GM19025 (cell line): Measurements from ENCODE around the gene CHMP4A.
A peak's percentile ranks its signal among the peaks of the same experiment; 100 is the strongest.
"Not testable (repeated sequence)": the region's sequence is repeated elsewhere in the genome, so short reads cannot be mapped to it uniquely, and the experiment has no call there.

ENCODE experiments used
- ATAC-seq: cut with Tn5 transposase; IDR thresholded peaks from one replicate; pipeline ENCODE4 v1.9.1; 2021; ENCODE audit warnings: mild to moderate bottlenecking, low read depth, moderate library complexity; ENCODE audit not compliant: unreplicated experiment

Gene CHMP4A

DNA sequence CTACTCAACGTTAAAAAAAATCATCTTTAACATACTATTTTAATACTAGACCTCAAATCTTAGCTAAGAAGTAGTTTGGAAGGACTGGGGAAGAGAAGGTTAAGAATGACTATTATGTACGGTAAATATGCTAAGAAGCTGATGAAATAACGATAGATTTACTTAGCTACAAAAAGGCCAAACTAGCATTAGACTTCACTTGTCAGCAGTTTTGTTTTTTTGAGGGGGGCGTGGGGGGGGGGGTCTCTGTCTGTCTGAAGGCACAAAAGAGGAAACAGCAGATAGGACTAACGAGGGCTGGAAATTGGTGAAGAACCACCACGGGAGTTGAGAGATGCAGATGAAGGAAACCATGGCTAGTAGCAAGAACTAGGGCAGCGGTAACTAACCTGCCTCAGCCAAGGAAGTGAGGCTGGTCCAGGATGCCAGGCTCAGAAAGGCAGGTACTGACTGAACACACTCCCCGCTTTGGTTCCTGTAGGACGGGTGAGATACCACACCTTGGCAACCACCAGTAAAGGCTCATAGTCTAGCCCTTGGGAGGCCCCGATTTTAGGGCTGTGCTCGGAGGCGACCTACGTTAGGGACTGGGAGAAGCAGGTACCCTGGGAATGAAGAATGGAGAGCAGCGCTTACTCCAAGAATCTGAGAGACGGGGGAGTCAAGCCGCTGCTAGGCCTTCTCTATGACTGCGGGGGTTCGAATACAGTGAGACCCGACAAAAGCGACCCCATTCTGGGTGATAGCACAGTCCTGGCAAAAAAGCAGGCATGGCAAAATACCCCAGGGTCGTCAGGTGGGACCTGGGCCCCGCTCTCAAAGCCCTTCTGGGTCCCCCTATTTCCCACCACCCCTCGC, 18.2 kb upstream of the CHMP4A start:
- ATAC-seq, result no peak

DNA sequence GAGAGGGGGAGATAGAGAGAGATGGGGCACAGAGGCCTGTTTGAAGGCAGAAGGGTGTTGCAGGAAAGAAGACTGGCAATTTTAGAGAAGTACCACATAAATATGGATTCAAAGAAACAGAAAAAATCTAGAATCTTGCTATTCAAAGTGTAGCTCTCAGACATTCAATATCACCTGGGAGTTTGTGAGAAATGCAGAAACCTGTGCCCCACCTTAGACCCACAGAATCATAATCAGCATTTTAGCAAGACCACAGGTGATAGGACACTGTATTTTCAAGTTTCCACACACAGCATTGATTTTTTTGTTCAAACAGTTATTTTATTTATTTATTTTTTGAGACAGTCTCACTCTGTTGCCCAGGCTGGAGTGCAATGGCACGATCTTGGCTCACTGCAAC, 15.6 kb upstream of the CHMP4A start:
- no peak for ATAC-seq

DNA sequence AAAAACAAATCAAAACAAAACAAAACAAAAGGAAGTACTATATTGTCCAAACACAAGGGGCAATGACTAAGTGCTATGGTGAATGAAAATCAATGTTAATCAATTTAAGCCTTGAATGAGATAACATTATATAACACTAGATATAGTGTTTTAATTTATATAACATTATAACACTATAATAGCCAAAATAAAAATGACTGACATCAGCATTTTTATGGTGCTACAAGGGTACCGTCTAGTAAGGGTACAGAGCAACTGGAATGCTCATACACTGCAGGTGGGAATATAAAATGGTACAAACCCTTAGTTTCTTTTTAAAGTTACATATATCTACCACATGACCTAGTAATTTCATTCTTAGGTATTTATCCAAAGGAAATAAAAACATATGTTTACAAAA, 13.2 kb upstream of the CHMP4A start:
- ATAC-seq, result no peak

DNA sequence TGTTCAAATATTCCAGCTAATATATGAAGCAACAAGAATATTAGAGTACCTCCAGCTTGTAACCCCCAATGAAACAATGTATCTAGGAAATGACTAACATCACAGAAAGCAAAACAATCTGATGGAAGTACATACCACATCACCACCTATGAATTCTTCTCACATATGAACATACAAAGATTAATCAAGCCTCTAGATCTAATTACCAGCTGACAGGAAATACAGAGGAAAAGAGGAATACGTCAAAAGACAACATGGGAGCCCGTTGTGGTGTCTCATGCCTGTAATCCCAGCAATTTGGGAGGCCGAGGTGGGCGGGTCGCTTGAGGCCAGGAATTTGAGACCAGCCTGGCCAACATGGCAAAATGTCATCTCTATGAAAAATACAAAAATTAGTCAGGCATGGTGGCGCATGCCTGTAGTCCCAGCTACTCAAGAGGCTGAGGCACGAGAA, 11.4 kb upstream of the CHMP4A start:
- no peak for ATAC-seq

DNA sequence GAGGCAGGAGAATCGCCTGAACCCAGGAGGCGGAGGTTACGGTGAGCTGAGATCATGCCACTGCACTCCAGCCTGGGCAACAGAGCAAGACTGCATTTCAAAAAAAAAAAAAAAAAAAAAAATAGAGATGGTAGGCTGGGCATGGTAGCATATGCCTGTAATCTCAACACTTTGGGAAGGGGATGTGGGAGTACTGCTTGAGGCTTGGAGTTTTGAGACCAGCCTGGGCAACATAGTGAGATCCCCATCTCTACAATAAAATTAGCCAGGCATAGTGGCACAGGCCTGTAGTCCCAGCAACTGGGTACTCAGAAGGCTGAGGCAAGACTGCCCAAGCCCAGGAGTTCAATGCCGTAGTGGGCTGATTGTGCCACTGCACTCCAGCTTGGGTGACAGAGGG, 9.7 kb upstream of the CHMP4A start:
- not testable (repeated sequence) for ATAC-seq

DNA sequence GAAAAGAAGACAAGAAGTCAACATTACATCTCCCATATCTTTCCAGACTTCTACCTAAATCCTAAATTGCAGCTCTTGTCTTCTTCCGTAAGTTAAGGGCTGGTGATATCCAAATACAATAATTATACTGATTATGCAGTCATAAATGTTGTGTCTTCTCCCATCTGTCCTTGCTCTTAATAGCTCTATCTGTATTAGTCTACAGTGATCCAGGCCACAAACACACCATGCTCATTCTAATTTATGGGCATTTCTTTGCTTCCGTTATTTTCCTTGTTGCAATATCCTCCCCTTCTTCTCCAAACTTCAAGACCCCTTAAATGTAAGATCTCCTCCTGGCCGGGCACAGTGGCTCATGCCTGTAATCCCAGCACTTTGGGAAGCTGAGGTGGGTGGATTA, 6.2 kb upstream of the CHMP4A start:
- ATAC-seq, result no peak

DNA sequence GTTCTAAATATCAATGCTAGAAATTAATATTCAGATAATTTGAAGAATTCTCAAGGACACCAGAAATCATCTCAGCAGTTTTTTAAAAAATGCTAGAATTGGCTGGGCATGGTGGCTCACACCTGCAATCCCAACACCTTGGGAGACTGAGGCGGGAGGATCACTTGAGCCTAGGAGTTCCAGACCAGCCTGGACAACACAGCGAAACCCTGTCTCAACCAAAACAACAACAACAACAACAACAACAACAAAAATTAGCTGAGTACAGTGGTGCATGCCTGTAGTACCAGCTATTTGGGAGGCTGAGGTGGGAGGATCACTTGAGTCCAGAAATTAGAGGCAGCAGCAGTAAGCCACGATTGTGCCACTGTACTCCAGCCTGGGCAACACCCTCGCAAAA, 5.8 kb upstream of the CHMP4A start:
- ATAC-seq, result no peak

DNA sequence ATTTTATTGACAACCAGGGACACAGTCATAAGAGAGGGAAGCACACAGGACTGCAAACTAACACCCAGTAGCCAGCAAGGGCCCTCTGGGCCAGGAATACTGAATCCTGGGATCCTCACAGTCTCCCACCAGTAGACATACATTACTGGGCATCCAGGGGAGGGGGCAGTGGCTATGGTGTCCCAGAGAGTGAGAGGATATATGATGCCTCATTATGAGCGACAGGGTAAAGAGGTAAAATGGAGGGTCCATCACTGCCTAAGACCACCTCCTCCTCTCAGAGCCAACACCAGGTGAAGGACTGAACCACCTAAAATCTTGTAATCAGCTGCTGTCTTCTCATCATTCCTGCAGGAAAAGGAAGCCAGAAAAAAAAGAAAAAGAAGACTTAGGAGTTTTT, 3.6 kb upstream of the CHMP4A start:
- not testable (repeated sequence) for ATAC-seq

DNA sequence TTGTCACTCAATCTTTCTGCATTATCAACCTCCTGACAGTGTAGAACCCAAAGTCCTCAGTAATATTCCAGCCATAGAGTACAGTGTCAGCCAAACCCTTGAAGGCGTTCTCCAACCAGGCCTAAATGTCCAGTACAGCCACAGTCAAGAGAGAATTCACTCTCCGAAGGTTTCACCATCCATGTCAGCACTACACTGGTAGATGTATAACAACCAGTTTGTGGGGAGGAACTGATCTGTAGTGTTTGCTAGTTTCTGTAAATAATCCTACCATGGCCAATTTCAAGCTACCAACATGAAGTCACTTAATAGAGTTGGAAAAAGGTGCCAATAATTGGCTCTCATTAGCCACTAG, 3.0 kb upstream of the CHMP4A start:
- ATAC-seq, result no peak

DNA sequence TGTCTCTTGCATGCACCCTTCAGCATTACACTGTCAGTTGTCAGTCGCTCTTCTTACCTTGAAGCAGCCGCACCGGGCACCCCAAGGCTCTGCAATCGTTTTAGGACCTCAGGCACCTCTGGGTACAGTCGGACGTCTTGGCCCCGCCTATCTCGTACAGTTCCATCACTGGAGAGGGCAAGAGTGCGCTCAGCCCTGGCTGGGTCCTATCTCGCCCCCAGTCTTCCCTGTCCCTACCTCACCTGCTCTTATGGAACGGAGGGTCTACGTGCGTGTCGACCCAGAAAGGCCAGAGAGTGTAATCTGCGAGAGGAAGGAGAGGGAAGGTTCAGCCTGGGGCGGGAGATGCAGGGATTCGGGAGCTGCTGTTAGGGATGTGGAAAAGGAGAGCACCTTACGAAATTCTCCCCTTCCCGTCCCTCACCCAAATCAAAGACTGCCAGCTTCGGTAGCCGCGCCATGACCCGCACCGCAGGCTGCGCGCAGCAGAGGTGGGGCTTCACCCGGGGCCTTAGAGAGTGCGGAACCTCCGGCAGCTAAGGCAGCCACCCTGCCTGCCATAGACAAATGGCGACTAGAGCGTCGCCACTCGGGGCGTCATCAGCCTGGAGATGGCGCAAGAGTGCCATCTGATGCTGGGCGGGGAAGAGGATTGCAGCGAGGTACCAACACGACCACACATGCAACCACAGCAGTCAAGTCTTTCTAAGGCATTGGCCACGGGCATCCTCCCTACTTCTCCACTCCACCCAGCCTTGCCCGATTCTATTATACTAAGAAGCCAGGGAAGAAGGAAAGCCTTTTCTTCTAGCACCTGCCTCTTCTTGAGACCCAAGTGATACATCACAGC, 2.4 kb upstream of the CHMP4A start, which contains the start of gene MDP1:
TSS of gene MDP1 (minus strand) at position 572 of the 850 bp plus-strand sequence. CDS start at position 461, 111 bp downstream.
- peak; percentile 59 for ATAC-seq

DNA sequence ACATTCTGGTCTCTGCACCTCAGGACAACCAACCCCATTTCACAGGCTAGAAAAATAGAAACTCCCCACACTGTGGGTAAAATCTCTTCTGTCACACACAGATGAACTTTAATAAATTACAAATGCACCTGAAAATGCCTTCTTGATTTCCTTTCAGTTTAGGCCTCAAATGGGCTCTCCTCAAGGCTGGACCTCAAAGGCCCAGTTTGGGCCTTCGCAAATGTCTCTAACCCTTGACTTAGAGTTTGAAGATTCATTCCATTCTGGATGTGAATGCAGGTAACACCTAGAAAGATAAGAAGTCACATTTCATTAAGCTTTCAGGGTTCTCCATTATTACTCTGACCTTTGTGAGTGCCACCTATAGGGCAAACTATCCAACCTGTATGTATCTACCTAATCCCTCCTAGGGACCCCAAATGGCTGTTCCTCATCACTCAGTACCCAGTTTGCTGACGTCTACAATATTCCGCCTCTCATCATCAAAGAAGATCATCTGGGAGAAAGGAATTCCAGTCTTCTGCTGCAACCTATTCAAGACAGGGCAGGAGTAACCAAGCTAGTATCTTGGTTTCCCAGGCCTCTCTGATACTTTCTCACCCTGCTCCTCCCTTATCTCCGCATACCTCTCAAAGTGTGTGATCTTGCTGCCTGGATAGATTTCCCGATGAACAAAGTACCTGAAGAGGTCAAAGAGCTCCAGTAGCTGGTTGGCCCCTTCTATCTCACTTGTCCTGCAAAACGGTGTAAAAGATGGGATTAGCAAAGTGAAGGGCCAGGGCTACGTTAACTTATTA, 776 bp upstream of the CHMP4A start:
- ATAC-seq, result no peak

DNA sequence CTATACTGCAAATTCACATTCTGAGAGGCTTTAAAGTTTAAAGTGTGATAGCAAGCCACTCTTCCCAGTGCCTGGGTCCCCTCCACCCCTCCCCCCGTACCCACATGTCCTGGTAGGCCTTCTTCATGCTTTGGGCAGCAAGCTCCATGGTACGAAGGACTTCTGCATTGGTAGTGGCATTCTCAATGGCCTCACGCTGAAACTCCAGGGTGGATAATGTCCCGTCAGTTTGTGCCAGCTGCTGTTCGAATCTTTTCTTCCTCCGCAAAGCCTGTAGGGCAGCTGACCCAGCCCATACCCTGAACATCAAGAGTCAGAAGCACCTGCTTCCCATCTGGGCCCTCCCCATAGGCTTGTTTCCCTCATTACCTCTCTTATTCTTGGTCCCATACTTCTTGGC, 2.0 kb downstream of the CHMP4A start:
- ATAC-seq, result no peak

DNA sequence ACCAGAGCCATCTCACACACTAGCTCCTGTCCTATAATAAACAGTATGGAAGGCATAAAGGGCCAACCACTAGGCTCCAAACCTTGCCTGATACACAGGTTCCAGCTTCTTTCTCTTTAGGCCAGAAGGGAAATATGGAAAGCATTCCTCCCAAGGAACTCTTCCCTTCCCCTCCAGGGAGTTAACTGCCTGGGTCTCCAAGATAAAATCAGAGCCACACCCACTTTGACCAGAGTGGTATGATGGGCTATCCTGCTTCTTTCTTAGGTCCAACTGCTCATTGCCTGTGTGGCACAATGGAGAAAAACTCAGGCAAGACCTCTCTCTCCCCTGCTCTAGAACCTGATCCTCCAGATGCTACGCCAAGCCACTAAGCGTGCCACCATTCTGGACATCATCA, 5.7 kb downstream of the CHMP4A start:
- ATAC-seq, result no peak

DNA sequence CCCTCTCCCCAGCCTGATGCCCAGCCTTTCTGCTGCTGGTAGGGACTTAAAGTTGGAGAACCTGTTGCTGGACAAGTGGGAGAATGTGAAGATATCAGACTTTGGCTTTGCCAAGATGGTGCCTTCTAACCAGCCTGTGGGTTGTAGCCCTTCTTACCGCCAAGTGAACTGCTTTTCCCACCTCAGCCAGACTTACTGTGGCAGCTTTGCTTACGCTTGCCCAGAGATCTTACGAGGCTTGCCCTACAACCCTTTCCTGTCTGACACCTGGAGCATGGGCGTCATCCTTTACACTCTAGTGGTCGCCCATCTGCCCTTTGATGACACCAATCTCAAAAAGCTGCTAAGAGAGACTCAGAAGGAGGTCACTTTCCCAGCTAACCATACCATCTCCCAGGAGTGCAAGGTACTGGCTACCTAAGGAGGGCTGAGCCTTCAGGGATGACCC, 6.2 kb downstream of the CHMP4A start:
- ATAC-seq, result no peak

DNA sequence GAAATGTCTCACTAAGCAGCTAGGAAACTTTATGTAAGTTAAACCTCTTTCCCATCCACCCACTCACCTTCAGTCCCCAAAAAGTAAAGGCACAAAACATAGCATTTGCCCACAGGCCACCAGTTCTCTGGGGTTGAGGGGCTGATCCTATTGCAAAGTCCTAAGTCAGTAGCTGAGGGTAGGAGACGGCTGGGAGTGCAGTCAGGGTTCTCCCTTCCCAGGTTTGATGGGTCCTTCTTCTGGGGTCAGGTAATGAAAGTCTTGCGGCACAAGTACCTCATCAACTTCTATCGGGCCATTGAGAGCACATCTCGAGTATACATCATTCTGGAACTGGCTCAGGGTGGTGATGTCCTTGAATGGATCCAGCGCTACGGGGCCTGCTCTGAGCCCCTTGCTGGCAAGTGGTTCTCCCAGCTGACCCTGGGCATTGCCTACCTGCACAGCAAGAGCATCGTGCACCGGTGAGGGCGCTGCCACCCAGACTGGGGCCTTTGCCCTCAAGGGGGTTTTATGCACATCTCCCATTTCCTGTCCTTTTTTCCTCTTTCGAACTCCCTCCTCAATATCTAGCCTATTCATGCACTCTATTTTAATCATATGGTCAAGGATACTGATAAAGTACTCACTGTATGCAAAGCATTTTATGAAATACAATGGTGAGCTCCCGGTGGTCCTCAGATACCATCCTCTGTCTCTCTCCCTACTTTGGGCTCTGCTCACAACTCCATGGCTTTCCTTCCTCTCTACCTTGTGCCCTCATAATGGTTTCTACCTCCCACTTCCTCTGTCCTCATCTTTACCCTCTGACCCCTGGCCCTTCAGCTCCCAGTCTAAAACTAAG, 6.8 kb downstream of the CHMP4A start:
- ATAC-seq, result no peak

DNA sequence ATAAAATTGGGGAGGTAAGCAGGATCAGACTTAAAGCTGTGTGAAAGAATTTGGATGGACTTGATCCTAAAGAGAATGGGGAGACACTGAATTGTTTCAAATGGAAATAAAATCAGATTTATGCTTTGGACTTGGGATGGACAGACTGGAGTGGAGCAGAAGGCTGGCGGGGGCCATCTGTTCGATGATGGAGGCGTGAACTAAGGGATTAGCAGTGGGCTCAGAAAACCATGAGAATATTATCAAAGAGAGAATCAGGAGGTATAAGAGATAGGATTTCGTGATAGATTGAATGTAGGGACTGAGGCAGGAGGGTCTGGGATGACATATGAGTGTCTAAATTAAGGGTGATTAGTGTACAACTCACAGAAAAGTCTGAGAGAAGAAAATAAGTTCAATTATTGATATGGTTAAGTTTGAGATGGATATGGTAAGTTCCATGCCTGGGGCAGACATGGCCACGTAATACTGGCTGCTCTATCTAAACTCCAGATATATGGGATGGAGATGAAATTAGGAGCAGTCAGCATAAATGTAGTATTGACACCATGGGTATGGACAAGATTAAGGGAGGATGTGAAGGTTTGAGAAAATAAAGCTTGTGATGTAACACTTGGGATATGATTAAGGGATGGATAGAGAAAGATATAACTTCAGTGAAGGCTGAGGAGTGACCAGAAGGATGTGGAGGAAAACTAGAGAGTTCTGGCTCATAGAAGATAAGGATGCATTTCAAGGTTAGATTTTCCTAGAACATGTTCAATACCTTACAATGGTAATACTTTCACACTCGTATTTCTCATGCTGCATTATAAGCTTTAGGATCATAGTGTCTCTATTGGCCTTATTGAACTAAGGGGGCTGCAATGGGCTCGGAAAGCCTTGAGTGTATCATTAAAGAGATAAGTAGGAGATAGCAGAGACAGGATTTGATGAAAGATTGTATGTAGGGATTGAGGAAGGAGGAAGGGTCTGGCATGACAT, 8.8 kb downstream of the CHMP4A start:
- ATAC-seq, result no peak

DNA sequence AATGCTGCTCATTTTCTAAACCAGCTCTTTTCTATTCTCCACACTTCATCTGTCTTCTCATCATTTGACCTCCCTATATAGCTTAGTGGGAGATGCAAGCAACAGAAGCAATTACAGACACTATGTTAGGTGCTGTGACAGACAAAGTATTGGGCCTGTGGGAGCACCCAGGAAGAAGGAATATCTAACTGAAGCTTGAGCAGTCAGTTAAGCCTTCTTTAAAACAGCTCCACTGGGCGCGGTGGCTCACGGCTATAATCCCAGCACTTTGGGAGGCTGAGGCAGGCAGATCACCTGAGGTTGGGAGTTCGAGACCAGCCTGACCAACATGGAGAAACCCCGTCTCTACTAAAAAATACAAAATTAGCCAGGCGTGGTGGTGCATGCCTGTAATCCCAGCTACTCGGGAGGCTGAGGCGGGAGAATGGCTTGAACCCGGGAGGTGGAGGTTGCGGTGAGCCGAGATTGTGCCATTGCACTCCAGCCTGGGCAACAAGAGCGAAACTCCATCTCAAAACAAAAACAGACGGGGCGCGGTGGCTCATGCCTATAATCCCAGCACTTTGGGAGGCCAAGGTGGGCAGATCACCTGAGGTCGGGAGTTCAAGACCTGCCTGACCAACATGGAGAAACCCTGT, 9.9 kb downstream of the CHMP4A start:
- ATAC-seq, result not testable (repeated sequence)

DNA sequence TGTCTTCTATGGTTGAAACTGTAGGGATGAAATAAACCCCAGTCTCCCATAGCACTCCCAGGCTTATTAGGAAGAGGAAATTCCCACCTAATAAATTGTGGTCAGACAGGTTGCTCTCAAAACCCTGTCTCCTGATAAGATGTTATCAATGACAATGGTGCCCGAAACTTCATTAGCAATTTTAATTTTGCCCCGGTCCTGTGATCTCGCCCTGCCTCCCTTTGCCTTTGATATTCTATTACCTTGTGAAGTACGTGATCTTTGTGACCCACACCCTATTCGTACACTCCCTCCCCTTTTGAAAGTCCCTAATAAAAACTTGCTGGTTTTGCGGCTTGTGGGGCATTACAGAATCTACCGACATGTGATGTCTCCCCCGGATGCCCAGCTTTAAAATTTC, 10.8 kb downstream of the CHMP4A start:
- ATAC-seq, result not testable (repeated sequence)
